ENCODE results near the gene NRXN3.

The NRXN3 gene

GRCh38 chr14:79464468-79464867, 1294.3 kb downstream of the NRXN3 start:
- DNase-seq: no peak

GRCh38 chr14:79465651-79466050, 1295.5 kb downstream of the NRXN3 start:
- no peak for DNase-seq

- DNase-seq: no peak
Measured at GRCh38 chr14:79466938-79467527, 1296.9 kb downstream of the NRXN3 start.

GRCh38 chr14:79467835-79468234, 1297.7 kb downstream of the NRXN3 start:
- no peak for DNase-seq

- DNase-seq: no peak
Measured at GRCh38 chr14:79468486-79468885, 1298.3 kb downstream of the NRXN3 start.

GRCh38 chr14:79473651-79474050, 1303.5 kb downstream of the NRXN3 start:
- DNase-seq: no peak

- DNase-seq: no peak
Measured at GRCh38 chr14:79475887-79476532, 1305.8 kb downstream of the NRXN3 start.

- DNase-seq: no peak
Measured at GRCh38 chr14:79476552-79476951, 1306.4 kb downstream of the NRXN3 start.

- DNase-seq: no peak
Measured at GRCh38 chr14:79480212-79480611, 1310.0 kb downstream of the NRXN3 start.

- no peak for DNase-seq
Measured at GRCh38 chr14:79482825-79483224, 1312.7 kb downstream of the NRXN3 start.

GRCh38 chr14:79483477-79484388, 1313.6 kb downstream of the NRXN3 start:
- DNase-seq: no peak

GRCh38 chr14:79487632-79488031, 1317.5 kb downstream of the NRXN3 start:
- DNase-seq: no peak

- no peak for DNase-seq
Measured at GRCh38 chr14:79491161-79491560, 1321.0 kb downstream of the NRXN3 start.

- no peak for DNase-seq
Measured at GRCh38 chr14:79493081-79493645, 1323.0 kb downstream of the NRXN3 start.

- DNase-seq: no peak
Measured at GRCh38 chr14:79496701-79497100, 1326.5 kb downstream of the NRXN3 start.

- no peak for DNase-seq
Measured at GRCh38 chr14:79500489-79500888, 1330.3 kb downstream of the NRXN3 start.

- no peak for DNase-seq
Measured at GRCh38 chr14:79502136-79502750, 1332.1 kb downstream of the NRXN3 start.

GRCh38 chr14:79502751-79503148, 1332.6 kb downstream of the NRXN3 start:
- DNase-seq: no peak

GRCh38 chr14:79510659-79511058, 1340.5 kb downstream of the NRXN3 start:
- no peak for DNase-seq

GRCh38 chr14:79511146-79511545, 1341.0 kb downstream of the NRXN3 start:
- DNase-seq: no peak

- DNase-seq: no peak
Measured at GRCh38 chr14:79513446-79513845, 1343.3 kb downstream of the NRXN3 start.

- no peak for DNase-seq
Measured at GRCh38 chr14:79514700-79515099, 1344.5 kb downstream of the NRXN3 start.

GRCh38 chr14:79515158-79515557, 1345.0 kb downstream of the NRXN3 start:
- DNase-seq: no peak

Measured in CD4-positive, alpha-beta T cell treated with Interleukin-10 for 1 hour (primary cell).